HepG2 (cell line): ENCODE data around the gene ASXL1. TPM values are rescaled to one million over a fixed set of nuclear protein-coding genes. Genes with fewer than 3 reads are reported as not detected.
"Not testable (repeated sequence)": the region's sequence is repeated elsewhere in the genome, so short reads cannot be mapped to it uniquely, and the experiment has no call there.

ENCODE experiments used
- ATAC-seq: fragments of 200-7000 bp; cut with Tn5 transposase; 3 replicates; pipeline ENCODE4 v1.9.1; 2020; ENCODE audit warnings: mild to moderate bottlenecking, moderate library complexity
- BruUV-seq: library from RNA; stranded (reverse); fragments of 400-500 nt; replicated peaks from 2 replicates; lab custom pipeline; 2021; lab: Mats Ljungman, UMichigan
- CTCF ChIA-PET: fragments of 300-600 bp; formaldehyde crosslinking; extraction: SDS; loops from one replicate; lab custom pipeline; 2021; ENCODE audit warnings: low total read pairs, inconsistent platforms, low intra/inter-chr PET ratio; lab: Yijun Ruan, JAX
- POLR2A ChIA-PET: fragments of 350-600 bp; sonication (Branson Sonifier 250); formaldehyde crosslinking; loops from one replicate; lab custom pipeline; 2020; ENCODE audit warnings: antibody characterized with exemption, inconsistent platforms; lab: Yijun Ruan, JAX
- DNase-seq: peaks from one replicate; pipeline ENCODE4 v3.0.0-alpha.2; 2015; ENCODE audit warnings: low spot score
- FAIRE-seq: peaks from 3 replicates; lab custom pipeline; 2011; peaks lifted over from hg19 to GRCh38; lab: Jason Lieb, UNC
- H2AFZ ChIP-seq: one replicate; pipeline ENCODE4 v1.6.1; 2011; ENCODE audit warnings: low read length, inconsistent platforms
- H3K27ac ChIP-seq: fragments of 300-600 bp; 3 replicates; pipeline ENCODE4 v1.8.0; 2011; ENCODE audit warnings: mixed run types, mild to moderate bottlenecking, mixed read lengths, low read length, inconsistent platforms; ENCODE audit not compliant: insufficient read depth; ENCODE audit errors: extremely low read length
- H3K27me3 ChIP-seq, 2 experiments: fragments of 200-600 bp in 1 of 2; 2 replicates in 1 of 2; 3 replicates in 1 of 2; pipeline versions ENCODE4 v1.6.0 to v1.8.0; 2011; ENCODE audit warnings: low read length in 2 of 2, mild to moderate bottlenecking in 2 of 2, moderate library complexity in 2 of 2, inconsistent platforms in 1 of 2; ENCODE audit not compliant: insufficient read depth in 2 of 2, control insufficient read depth in 1 of 2
- H3K36me3 ChIP-seq, 2 experiments: fragments of 200-600 bp in 1 of 2; replicated peaks in 1 of 2; 2 replicates in 1 of 2; 3 replicates in 1 of 2; pipeline versions ENCODE4 v1.5.1 to v1.8.0; 2011; ENCODE audit warnings: low read length in 2 of 2, inconsistent platforms in 1 of 2; ENCODE audit not compliant: insufficient read depth in 2 of 2, control insufficient read depth in 1 of 2
- H3K4me1 ChIP-seq: 2 replicates; pipeline ENCODE4 v1.5.1; 2012; ENCODE audit warnings: low read length, inconsistent platforms; ENCODE audit not compliant: insufficient read depth
- H3K4me2 ChIP-seq: 2 replicates; pipeline ENCODE4 v1.6.0; 2011; ENCODE audit warnings: low read depth, low read length, inconsistent platforms
- H3K4me3 ChIP-seq, 3 experiments: fragments of 200-600 bp in 1 of 3; sonication (generic), shearing (Covaris generic) in 1 of 3; replicated peaks in 1 of 3; 2 replicates each; pipeline ENCODE4 v1.5.1; 2011 to 2016; ENCODE audit warnings: low read length in 3 of 3, inconsistent platforms in 2 of 3, low read depth in 2 of 3, mild to moderate bottlenecking in 2 of 3, control low read depth in 1 of 3, mixed read lengths in 1 of 3; ENCODE audit not compliant: insufficient read depth in 1 of 3
- H3K79me2 ChIP-seq: one replicate; pipeline ENCODE4 v1.6.1; 2011; ENCODE audit warnings: low read length, inconsistent platforms; ENCODE audit not compliant: insufficient read depth
- H3K9ac ChIP-seq: 2 replicates; pipeline ENCODE4 v1.6.0; 2011; ENCODE audit warnings: mild to moderate bottlenecking, low read depth, low read length, inconsistent platforms; ENCODE audit not compliant: insufficient read depth
- H3K9me3 ChIP-seq: 2 replicates; pipeline ENCODE4 v1.5.1; 2012; ENCODE audit warnings: mild to moderate bottlenecking, low read length
- H4K20me1 ChIP-seq: 2 replicates; pipeline ENCODE4 v1.6.0; 2011; ENCODE audit warnings: inconsistent platforms, mild to moderate bottlenecking, low read length, moderate library complexity; ENCODE audit not compliant: insufficient read depth
- KDM2A ChIP-seq: sonication (generic); formaldehyde crosslinking; IDR thresholded peaks from 2 replicates; pipeline ENCODE4 v1.4.0; 2020; ENCODE audit warnings: low read depth, missing genetic modification reagents, borderline replicate concordance
- RBM22 ChIP-seq: fragments of 200-400 bp; formaldehyde crosslinking; optimal IDR thresholded peaks from 2 replicates; pipeline ENCODE3; 2017; ENCODE audit warnings: mild to moderate bottlenecking, low read length, moderate library complexity
- ZNF121 ChIP-seq: sonication (generic); formaldehyde crosslinking; IDR thresholded peaks from 2 replicates; pipeline ENCODE4 v1.5.0; 2020; ENCODE audit warnings: mild to moderate bottlenecking, missing genetic modification reagents
- ZNF777 ChIP-seq: sonication (generic); formaldehyde crosslinking; IDR thresholded peaks from 2 replicates; pipeline ENCODE4 v1.4.0; 2020; ENCODE audit warnings: missing genetic modification reagents
- WGBS: methylation state at CpG from one replicate; pipeline ENCODE4 v1.1.6; 2017; ENCODE audit warnings: low lambda C conversion rate; 5-methylcytosine and 5-hydroxymethylcytosine counted together
- in situ Hi-C: cut with HindIII; loops from 2 replicates; pipeline ENCODE4 v1.10.0; 2017; ENCODE audit warnings: low pct_unique_long_range_greater_than_20kb; ENCODE audit not compliant: extremely low pct_ligation_motif_present
- intact Hi-C: fragments of 100-400 bp; cut with micrococcal nuclease; formaldehyde crosslinking; loops from one replicate; pipeline ENCODE4 v1.10.0; 2022; ENCODE audit not compliant: unreplicated experiment
- polyA plus RNA-seq, 8 experiments: library from polyadenylated mRNA; depleted of rRNA in 3 of 8; stranded (reverse) in 7 of 8; unstranded in 1 of 8; fragments of >200 nt; fragmentation: Illumina TruSeq in 4 of 8; extraction: Trizol in 4 of 8; gene quantifications; 2 replicates each; pipeline versions ENCODE4 v1.2.1 to v1.2.3, GENCODE V29; 2011 to 2016; ENCODE audit warnings: low read depth in 4 of 8, missing spikeins in 1 of 8, mixed read lengths in 1 of 8; ENCODE audit not compliant: insufficient read depth in 1 of 8
- total RNA-seq, 5 experiments: library from RNA; depleted of rRNA; stranded (reverse); fragments of >200 nt; fragmentation: Illumina TruSeq; extraction: Trizol; gene quantifications; 2 replicates each; pipeline ENCODE4 v1.2.3, GENCODE V29; 2016; ENCODE audit warnings: low read depth in 1 of 5

The ASXL1 gene
- total and polyA plus RNA-seq, 2 of the 13 experiments (the other 11 are each of a cell fraction or from before 2014, with no cell fraction given) = 62.1 to 74.8 TPM

GRCh38 chr20:32406701-32407100, 48.6 kb downstream of the ASXL1 start:
- no peaks in the 10 kb centered on the region for H3K27me3 ChIP-seq
- ChIA-PET POLR2A (no interaction called here), CTCF (no interaction called here)
- ATAC-seq (peak; percentile 50; the same call in 2 of the 3 replicates), DNase-seq (no peak), FAIRE-seq (no peak)
- no peak overlapping the region for H3K27ac ChIP-seq
- peaks cover 20 to 52% of the 10 kb centered on the region in 2 experiments for H3K36me3 ChIP-seq
- no peak overlapping the region for H2AFZ ChIP-seq
- H3K79me2 ChIP-seq = peaks cover 79% of the 10 kb centered on the region
- H3K9me3 ChIP-seq = no peaks in the 10 kb centered on the region
- BruUV-seq = no TSS peak
- intact Hi-C loops = no loop called here
- no peak overlapping the region for H3K4me2 ChIP-seq
- 97% methylated on average over 4 of the region's 4 CpGs for WGBS
- no peak overlapping the region for H3K9ac ChIP-seq
- no peak overlapping the region for H3K4me3 ChIP-seq
- in situ Hi-C loops = no loop called here
- H4K20me1 ChIP-seq = peaks cover 22% of the 10 kb centered on the region
- peaks cover 14% of the 10 kb centered on the region for H3K4me1 ChIP-seq
- no peak for TF ChIP-seq ZNF777 (CRISPR knock-in tag)
- TF ChIP-seq RBM22 = peak; percentile 71
- no peak for TF ChIP-seq KDM2A (CRISPR knock-in tag)

- H2AFZ ChIP-seq, in situ Hi-C loops, DNase-seq, POLR2A ChIA-PET, FAIRE-seq, H3K27me3 ChIP-seq, H3K27ac ChIP-seq, H3K9me3 ChIP-seq, intact Hi-C loops, H3K4me2 ChIP-seq, CTCF ChIA-PET, H3K9ac ChIP-seq, H3K4me3 ChIP-seq, BruUV-seq: not testable (repeated sequence)
- WGBS = 97% methylated on average over 9 of the region's 9 CpGs
- ATAC-seq = peak; percentile 21; the same call in 1 of the 3 replicates
- peak; percentile 19; the same call in 1 of the 2 replicates for TF ChIP-seq ZNF121 (CRISPR knock-in tag)
- Histone ChIP-seq H3K4me1 (peaks cover 14% of the 10 kb centered on the region), H3K79me2 (peaks cover 80% of the 10 kb centered on the region), H4K20me1 (peaks cover 25% of the 10 kb centered on the region), H3K36me3 (peaks cover 16 to 51% of the 10 kb centered on the region in 2 experiments)
Measured at GRCh38 chr20:32407131-32407750, 49.1 kb downstream of the ASXL1 start.
